ENCODE results near the gene CLPSL1. TPM values are rescaled to one million over a fixed set of nuclear protein-coding genes. Genes with fewer than 3 reads are reported as not detected.

Gene CLPSL1
- total RNA-seq, 1 donor from 2014 or later, result not detected

GRCh38 chr6:35759426-35759825 is 21.4 kb upstream of the CLPSL1 start:
- DNase-seq, result no peak

DNA sequence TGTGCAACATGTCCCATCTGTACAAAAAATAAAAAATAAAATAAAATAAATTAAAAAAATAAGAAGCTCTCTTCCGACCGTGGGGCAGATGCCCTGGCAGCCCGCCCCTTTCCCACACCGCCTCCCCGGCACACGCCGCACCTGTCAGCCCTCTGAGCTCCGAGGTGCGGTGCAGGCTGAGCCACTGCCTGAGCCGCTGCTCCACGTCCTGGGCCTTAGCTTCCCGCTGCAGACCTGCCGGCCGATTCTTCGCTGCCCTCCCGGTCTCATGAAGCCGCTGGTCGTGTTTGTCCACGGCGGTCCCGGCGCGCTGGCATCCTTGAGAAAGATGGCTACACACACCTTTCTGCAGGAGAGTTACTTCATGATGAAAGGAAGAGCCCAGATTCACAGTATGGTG is 15.1 kb upstream of the CLPSL1 start:
- DNase-seq, result no peak

DNA sequence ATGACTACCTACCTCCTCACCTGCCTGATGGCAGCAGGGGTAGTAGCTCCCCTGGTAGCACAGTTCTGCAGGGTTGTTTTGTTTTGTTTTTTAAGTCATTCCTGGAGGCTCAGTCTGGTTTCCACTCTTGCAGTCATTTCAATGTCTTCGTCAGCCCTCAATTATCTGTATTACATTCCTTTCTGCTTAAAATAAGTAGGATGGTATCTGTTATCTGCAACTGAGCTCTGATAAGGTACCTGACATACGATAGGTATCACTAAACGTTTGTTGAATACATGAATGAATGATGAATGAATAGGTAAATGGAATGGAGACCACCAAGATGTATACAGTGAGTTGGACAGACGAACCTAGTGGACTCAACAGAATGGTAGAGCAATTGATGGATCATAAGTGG is 11.6 kb upstream of the CLPSL1 start:
- no peak for DNase-seq

GRCh38 chr6:35771343-35771627 is 9.5 kb upstream of the CLPSL1 start:
- DNase-seq, result no peak

- no peak for DNase-seq
Measured at GRCh38 chr6:35774116-35774794, 6.6 kb upstream of the CLPSL1 start.

DNA sequence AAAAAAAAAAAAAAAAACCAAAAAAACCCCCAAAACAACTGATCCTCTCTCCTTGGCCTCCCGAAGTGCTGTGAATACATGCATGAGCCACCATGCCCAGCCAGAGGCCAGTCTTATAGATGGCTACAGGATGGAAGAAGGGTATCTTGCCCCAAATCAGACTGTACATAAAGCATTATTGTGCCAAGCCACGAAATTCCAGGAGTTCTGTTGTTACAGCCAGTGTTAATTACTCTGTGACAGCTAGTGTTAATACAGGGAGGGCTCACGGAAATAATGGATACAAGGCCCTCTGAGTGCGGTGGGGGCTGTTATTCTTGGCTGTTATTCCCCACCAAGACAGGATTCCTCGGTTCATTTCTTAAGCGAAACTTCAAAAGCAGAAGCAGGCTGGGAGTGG is 5.8 kb upstream of the CLPSL1 start:
- no peak for DNase-seq

- no peak for DNase-seq
Measured at GRCh38 chr6:35776364-35777215, 4.2 kb upstream of the CLPSL1 start, which contains the start of gene CLPSL2. TSS of gene CLPSL2 (plus strand) at chr6:35776598. CDS start at chr6:35776619, 21 bp downstream.

DNA sequence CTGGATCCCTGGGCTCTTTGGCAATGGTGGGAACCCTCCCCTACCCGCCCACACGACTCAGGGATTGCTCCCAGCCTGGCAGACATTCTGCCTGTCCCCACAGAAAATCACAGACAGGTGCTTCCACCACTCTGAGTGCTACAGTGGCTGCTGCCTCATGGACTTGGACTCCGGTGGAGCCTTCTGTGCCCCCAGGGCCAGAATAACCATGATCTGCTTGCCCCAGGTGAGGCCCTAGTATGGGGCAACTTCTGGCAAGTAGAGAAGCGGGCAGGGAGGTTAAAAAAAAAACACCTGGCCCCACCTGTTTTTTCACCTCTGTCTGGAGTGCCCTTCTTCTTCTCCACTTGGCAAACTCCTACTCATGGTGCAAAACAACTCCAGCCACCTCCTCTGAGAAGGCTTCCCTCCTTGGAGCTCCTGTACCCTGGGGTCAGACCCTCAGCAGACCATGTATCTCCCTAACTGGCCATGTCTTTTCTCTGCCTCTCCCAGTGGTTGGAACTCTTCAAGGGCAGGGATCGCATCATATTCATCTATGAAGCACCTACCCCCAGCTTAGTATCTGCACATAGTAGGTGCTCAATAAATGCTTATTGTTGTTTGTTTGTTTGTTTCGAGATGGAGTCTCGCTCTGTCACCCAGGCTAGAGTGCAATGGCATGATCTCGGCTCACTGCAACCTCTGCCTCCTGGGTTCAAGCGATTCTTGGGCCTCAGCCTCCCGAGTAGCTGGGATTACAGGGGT is 3.3 kb upstream of the CLPSL1 start:
- DNase-seq, result no peak

GRCh38 chr6:35778437-35778836 is 2.4 kb upstream of the CLPSL1 start:
- DNase-seq, result no peak

- DNase-seq, result no peak
Measured at GRCh38 chr6:35781290-35781689, 471 bp downstream of the CLPSL1 start.

- DNase-seq, result no peak
Measured at GRCh38 chr6:35782424-35782823, 1.6 kb downstream of the CLPSL1 start.

GRCh38 chr6:35784200-35784599 is 3.4 kb downstream of the CLPSL1 start:
- DNase-seq, result no peak

DNA sequence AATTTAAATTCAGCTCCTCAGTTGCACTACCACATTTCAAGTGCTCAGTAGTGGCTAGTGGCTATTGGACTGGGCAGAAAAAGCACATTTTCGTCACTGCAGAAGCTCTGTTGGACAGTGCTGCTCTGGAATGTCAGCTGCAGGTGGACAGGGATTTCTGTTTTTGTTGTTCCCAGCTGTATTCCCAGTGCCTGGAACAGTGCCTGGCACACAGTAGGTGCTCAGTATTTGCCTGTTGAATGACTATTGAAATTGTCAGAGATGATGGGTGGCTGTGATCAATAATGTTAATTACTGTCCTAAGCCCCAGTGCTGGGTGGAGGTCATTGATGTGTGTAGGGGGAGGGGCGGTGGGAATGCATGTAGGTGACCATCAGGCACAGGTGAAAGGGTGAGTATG is 5.5 kb downstream of the CLPSL1 start:
- no peak for DNase-seq

- no peak for DNase-seq
Measured at GRCh38 chr6:35786810-35787209, 6.0 kb downstream of the CLPSL1 start.

DNA sequence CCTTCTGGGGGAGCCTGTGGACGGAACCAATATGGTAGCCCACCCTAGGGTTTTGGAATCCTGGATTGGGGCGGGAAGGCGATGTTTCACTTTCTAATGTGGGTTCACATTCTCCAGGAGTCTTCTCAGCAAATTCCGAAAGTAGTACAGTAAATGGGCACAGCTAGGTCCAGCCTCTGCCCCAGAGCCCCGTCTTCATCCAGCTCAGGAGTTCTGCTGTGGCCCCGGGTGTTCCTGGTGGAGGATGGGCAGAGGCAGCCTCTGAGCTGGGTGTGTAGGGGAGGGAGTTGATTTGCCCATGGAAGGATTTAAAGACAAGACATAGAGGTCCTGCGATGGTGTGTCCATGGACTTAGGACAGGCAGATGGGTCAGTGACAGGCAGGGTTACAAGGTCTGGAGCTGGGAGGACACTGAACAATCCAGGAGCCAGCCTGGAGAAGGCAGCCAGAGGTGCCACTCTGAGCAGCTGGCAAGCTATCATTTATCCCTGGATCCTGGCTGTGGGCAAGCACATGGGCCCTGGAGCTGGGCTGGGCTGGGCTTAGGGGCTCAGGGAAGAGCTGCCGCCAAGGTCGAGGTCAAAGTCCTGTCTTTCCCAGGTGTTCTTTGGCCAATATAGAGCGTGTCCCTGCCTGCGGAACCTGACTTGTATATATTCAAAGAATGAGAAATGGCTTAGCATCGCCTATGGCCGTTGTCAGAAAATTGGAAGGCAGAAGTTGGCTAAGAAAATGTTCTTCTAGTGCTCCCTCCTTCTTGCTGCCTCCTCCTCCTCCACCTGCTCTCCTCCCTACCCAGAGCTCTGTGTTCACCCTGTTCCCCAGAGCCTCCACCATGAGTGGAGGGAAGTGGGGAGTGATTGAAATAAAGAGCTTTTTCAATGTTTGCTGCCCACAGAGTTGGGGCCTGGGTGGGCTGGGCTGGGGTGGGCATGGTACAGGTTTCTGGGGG is 6.7 kb downstream of the CLPSL1 start:
- no peak for DNase-seq

DNA sequence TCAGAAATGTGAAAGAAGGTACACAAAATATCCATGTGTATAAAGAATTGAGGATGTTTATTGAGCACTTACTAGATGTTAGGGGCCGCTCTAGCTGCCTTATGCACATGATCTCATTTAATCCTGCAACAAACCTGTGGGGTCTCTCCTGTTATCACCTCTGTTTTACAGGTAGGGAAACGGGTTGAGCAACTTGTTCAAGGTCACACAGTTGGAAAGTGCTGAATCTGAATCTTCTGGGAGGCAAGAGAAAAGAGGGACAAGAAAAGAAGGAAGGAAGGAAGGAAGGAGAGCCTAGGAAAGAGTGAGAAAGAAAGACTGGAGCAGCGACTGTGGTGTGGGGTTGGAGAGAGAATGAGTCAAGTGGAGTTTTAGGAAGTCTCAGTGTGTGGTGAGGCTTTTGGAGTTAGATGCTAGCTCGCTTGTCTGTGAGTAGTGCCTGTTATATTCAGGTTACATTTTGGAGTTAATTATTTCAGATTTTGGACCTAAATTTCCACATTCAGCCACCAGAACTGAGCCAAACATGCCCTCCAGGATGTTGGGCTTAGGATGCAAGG is 7.7 kb downstream of the CLPSL1 start:
- DNase-seq, result no peak

DNA sequence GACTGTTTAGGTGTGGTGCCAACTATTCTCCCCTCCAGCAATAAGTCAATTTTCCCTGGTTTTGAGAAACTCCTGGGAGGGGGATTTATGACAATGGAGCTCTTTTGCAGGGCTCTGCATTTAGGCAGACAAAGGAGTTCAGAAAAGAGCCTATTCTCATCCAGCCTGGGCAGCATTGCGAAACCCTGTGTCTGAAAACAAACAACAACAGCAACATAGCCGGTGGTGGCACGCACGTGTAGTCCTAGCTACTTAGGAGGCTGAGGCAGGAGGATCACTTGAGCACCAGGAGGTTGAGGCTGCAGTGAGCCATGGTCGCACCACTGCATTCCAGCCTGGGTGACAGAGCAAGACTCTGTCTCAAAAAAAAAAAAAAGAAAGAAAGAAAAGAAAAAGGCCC is 9.9 kb downstream of the CLPSL1 start:
- no peak for DNase-seq

DNA sequence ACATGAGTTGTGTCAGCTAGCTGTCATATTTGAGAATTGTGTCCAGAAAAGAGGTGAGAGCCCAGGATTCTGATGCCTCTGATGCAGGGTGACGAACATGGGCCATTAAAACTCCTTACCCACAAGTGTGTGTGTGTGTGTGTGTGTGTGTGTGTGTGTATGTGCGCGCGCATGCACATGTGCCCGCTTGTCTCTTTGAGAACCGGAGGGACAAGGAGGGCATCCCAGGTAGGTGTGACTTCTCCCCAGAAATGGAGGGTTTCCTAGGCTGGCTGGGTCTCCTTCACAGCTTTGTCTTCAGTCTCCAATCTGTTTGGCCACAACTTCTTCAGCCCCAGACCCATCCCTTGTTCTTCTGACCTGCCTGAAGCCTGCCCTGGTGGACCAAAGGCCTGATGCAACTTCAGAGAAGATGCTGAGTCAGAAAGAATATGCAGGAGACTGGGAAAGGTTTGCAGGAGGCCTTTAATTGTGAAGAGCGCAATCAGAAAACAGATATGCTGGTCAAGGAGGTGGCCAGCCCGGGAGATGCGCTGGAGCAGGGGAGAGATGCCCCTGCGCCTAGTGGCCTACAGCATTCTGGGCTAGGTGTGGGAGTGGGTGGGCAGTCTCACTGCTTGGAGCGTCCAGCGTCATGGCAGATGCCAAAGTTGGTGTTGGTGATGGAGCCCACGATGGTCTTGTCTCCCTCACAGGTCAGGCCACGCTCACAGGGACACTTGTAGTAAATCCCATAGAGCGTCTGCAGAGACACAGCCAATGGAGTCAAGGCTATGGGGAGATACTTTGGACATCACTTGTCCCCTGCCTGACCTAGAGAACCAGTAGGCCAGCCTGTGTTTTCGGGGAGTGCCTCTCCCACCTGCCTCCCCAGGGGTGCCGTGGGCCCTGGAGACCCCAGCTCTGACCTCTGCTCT is 14.0 kb downstream of the CLPSL1 start:
- DNase-seq, result no peak

DNA sequence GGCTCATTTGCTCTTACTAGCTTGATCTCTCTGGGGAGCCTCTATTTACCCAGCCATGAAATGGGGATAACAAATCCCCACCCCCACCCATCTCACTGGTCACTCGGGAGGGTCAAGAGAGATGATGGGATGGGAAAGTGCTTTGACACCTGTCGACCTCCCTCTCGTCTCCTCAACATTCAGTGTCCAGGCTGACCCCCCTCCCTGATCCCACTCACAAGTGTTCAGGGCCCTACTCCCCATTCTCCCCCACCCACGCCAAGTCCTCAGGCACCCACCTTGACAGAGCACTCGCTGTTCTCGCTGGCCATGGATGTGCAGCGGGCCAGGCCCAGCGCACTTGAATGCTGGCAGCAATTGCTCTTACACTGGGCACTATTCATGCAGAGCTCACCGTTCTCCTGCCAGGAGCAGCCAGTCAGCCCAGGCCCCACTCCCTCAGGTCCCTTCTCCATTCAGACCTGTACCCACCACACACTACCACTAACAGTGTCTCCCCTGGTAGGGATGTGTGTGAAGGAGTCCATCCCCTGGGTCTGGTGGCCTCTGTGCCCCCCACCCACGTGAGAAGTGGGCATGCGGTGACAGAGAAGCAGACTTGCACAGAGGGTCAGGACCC is 14.7 kb downstream of the CLPSL1 start:
- no peak for DNase-seq

DNA sequence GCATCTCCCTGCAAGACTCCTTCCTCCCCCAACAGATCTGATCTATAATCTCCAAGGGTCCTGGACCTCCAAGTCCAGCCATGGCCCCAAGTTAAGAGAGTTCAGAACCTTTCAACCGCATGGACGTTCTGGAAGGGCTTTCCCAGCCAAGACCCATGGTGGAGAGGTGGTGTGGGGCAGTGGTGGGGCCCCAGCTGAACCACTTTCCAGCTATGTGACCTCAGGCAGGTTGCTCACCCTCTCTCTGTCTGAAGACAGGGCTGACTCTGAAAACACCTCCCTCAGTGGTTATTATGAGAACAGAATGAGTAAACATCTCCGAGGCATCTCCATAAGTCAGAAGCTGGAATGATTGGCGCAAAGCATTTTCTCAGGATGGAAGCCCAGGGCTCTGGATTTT is 15.4 kb downstream of the CLPSL1 start:
- DNase-seq, result no peak
